ENCODE data around the gene OR1N2.
"Not testable (repeated sequence)": the region's sequence is repeated elsewhere in the genome, so short reads cannot be mapped to it uniquely, and the experiment has no call there.

Gene OR1N2, protein sequence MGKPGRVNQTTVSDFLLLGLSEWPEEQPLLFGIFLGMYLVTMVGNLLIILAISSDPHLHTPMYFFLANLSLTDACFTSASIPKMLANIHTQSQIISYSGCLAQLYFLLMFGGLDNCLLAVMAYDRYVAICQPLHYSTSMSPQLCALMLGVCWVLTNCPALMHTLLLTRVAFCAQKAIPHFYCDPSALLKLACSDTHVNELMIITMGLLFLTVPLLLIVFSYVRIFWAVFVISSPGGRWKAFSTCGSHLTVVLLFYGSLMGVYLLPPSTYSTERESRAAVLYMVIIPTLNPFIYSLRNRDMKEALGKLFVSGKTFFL

DNA sequence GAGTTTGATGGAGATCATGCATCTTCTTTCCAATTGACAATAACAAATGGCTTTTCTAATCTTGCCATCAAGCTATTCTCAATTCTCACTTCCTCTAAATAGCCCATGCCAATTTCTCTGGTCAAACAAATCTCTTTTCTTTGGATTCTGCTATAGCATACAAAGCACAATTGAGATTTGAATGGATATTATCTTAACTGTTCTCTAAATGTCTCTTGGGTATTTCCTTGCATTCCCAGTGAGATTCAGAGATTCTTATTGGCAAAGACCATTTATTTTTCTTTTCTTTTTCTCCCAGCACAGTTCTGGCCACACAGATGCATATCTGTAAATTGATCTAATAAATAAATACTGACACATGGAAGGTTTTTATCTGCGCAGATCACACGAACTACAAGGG is at the start of gene OR1N2:
Gene OR1N2, plus strand, starts transcription at position 301 of the 400 bp plus-strand sequence. CDS start 100 bp downstream, outside the sequence.
- no peak for DNase-seq

DNA sequence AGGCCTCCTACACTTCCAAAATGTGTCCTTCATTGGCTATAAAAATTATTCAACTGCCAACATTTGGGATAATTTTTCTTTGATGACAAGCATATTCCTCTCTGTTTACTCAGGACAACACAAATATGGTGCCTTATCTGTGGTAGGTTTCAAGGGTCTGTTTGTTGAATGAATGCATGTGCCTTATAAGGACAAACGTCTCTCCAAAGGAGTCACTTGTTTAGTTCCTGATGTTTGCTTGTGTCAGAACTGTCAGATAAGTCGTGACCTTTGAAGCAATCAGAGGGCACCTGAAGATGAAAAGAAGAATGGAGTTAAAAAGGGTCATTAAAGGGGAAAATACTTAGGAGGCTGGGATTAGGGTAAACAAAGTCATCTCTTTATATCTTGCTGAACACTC is 45.9 kb upstream of the OR1N2 start:
- no peak for DNase-seq

DNA sequence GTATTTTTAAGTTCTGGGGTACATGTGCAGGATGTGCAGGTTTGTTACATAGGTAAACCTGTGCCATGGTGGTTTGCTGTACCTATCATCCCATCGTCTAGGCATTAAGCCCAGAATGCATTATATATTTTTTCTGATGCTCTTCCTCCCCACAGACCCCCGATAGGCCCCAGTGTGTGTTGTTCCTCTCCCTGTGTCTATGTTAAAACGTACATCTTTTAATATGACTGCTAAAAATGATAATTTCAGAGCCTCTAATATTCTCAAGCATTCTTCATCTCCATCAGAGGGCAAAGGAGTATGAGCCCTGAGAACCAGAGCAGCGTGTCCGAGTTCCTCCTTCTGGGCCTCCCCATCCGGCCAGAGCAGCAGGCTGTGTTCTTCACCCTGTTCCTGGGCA is 42.4 kb upstream of the OR1N2 start, which contains the start of gene OR1J2:
Gene OR1J2, plus strand, starts transcription at position 301 of the 400 bp plus-strand sequence. Its CDS starts 0 bp downstream, at position 301.
- DNase-seq, result no peak

DNA sequence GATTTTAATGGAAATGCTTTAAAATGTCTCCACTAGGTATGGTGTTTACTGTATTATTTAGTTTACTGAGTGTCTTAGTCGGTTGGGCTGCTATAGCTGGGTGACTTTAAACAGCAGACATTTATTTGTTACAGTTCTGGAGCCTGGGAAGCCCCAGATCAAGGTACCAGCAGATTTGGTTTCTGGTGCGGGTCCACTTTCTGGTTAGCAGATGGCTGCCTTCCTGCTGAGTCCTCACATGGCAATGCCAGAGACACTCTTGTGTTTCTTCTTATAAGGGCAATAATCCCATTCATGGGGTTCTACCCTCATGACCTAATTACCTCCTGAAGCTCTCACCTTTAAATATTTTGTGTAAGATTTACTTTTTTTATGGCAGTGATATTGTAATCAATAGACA is 34.7 kb upstream of the OR1N2 start:
- DNase-seq, result no peak

DNA sequence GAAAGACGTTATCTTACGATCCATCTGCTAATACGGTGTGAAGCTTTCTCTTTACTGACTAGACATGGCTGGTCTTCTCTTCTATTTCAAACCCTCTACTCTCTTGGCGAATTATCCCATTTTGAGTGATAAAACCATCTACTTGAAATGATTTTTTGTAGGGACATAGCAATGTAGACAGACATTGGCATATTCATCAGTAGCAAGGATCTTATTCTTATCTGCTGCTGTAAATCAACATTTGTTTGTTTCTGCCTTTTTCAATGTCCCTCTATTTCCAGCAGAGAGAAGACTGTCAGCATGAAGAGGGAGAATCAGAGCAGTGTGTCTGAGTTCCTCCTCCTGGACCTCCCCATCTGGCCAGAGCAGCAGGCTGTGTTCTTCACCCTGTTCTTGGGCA is 34.1 kb upstream of the OR1N2 start, which contains the start of gene OR1J4:
Gene OR1J4, plus strand, starts transcription at position 301 of the 400 bp plus-strand sequence. Its CDS starts 0 bp downstream, at position 301.
- DNase-seq, result no peak

DNA sequence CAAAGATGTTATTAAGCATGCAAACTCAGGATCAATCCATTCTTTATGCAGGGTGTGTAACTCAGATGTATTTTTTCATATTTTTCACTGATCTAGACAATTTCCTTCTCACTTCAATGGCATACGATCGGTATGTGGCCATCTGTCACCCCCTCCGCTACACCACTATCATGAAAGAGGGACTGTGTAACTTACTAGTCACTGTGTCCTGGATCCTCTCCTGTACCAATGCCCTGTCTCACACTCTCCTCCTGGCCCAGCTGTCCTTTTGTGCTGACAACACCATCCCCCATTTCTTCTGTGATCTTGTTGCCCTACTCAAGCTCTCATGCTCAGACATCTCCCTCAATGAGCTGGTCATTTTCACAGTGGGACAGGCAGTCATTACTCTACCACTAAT is 33.5 kb upstream of the OR1N2 start:
- no peak for DNase-seq

DNA sequence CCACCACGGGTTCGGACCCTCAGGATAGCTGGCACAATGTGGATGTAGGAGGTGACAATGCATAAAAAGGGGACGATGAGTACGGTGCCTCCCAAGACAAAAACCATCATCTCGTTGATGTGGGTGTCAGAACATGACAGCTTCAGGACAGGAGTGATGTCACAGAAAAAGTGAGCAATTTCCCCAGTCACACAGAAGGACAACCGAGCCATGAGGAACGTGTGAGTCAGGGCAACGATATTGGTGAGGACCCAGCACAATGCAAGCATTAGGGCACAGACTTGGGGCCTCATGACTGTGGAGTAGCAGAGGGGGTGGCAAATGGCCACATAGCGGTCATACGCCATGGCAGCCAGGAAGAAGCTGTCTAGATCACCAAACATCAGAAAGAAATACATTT is 26.3 kb upstream of the OR1N2 start:
- no peak for DNase-seq

DNA sequence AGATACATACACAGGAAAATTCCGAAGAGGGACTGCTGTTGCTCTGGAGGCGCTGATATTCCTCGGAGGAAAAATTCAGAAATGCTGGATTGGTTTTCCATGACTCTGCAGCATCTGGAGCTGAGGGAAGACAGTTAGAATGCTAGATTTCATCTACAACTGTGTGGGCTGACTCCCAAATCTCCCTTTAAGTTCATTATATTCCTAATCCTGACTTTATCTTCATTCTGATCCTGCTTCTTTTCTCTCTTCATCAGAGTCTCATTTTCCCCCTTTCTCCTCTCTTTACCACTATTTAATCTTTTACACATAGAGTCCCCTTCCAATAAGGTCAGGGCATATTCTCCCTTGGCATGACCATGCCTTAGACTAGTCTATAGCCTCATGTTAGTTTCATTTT is 25.7 kb upstream of the OR1N2 start, which contains the start of gene OR1N1:
Gene OR1N1, minus strand, starts transcription at position 101 of the 400 bp plus-strand sequence. Its CDS starts 0 bp downstream, at position 101.
- DNase-seq, result no peak

DNA sequence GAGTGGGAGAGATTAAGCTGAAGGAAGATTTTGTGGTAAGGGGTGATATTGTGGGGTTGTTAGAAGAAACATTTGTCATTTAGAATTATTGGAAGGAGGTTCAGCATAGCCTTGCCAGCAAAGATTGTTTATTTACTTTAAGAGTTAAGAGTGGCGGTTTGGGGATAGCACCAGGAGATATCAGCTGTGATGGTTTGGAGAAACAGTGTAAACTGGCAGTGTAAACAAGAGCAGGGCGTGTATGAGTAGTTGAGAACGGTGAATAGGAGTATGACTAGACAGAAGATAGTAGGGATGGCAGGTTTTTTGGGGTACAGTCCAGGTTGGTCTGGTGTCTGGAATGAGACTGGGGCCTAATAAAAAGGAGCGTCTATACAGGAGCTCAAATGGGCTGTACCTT is 21.8 kb upstream of the OR1N2 start:
- DNase-seq, result not testable (repeated sequence)

DNA sequence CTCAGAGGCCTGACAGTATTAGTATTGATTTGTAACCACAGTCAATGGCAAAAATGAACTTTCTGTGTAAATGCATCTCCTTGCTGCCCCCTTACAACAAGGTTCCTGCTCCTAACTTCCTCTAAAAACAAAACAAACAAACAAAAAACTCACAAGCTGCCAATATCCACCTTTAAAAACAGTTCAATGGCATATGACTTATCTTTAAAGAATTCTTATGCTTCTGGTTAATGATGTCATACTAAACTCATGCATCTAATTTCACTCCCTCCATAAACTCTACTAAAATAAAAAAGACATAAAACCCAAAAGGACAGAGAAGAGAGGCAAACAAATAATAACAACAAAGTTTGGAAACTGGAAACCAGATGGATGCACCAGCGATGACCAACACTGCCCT is 16.8 kb upstream of the OR1N2 start:
- DNase-seq, result no peak

DNA sequence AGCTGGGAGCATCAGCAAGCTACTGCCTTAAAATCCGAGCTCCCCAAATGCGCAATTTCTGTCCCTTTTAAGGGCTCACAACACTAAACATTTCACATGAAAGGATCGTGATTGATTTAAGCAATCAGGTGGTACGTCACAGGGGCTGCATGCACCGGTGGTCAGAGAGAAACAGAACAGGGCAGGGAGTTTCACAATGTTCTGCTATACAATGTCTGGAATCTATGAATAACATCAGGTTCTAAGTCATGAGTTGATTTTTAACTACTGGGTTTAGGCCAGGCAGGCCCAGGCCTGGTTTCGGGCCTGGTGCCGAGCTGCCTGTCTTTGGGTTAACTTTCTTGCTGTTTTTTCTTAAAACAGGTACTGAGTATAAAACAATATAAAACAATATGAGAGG is 15.8 kb upstream of the OR1N2 start:
- DNase-seq, result not testable (repeated sequence)

DNA sequence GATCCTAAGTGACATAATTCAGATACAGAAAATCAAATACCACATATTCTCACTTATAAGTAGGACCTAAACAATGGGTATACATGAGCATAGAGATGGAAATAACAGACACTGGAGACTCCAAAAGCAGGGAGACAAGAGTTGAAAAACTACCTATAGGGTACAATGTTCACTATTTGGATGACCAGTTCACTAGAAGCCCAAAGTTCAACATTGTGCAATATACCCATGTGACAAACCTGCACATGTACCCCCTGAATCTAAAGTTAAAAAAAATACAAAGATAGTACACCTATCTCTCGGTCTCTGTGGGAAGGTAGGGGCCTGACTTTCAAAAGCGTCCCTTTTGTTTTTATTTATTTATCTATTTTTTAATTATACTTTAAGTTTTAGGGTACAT is 14.2 kb upstream of the OR1N2 start:
- DNase-seq, result no peak

DNA sequence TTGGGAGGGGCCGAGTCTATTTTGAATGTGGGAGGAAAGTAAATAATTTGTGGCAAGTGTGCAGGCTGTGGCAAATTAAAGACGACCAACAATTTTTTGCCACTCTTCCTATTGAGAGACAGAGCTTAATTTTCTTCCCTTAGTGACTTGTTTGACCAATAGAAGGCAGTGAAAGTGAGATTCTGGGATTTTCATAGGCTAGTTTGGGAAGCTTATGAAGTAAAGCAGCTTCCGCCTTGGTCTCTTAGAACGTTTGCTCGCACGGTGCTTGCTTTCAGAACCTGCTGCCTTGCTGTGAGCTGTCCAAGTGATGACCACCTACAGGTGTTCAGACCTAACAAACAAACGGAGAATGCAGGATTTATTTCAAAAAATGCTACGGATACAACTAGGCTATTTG is 6.7 kb upstream of the OR1N2 start:
- no peak for DNase-seq

DNA sequence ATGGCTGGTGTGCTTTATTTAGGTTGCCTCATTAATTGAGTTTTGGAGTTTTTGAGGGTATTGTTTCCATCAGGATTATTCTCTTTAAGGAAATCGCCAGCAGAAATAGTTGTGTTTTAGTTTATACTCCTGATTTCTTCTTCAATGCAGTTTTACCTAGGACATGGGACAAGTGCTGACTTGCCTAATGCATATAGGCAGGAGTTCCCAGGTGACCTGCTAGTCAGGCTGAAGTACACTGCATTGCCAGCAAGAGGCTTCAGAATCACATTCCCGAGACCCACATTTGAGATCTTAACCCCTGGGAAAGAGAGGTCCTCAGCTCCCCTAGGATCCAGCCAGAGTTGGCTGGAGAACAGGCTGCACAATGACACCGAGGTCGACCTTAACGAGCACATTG is 1.5 kb upstream of the OR1N2 start:
- no peak for DNase-seq

DNA sequence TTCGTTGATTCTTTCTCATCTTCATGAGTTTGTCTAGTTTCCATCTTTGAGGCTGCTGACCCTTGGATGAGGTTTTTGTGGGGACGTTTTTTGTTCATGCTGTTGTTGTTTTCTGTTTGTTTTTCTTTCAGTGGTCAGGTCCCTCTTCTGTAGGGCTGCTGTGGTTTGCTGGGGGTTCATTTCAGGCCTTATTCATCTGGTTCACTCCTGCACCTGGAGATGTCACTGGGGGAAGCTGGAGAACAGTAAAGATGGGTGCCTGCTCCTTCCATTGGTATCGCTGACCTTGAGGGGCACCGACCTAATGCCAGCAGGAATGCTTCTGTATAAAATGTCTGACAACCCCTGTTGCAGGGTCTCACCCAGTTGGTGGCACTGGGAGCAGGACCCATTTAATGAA is 8.5 kb downstream of the OR1N2 start:
- DNase-seq, result no peak

DNA sequence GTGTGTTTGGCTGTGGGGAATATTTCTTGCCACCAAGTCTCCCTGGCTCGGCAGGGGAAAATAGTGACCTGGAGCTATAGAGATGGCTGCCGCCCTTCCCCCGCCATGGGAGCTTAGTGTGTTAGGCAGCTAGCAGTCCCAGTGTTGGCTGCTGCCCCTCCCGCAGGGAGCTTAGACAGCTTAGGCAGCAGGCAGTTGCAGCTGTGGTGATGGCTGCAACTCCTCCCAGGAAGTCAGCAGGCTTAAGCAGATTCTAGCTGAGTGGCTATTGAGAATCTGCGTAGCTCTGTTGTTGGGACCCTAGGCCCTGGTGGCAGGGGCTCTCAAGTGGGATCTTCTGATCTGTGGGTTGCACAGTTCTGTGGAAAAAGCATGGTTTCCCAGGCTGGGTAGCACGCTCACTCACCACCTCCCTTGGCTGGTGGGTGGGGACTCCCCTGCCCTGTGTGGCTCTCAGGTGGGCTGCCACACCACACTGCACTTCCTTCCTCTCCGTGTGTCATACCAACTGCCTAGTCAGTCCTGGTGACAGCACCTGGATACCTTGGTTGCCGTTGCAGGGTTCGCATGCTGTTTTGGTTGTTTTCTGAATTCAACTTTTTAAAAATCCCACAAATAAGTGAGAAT is 9.3 kb downstream of the OR1N2 start:
- DNase-seq, result no peak

DNA sequence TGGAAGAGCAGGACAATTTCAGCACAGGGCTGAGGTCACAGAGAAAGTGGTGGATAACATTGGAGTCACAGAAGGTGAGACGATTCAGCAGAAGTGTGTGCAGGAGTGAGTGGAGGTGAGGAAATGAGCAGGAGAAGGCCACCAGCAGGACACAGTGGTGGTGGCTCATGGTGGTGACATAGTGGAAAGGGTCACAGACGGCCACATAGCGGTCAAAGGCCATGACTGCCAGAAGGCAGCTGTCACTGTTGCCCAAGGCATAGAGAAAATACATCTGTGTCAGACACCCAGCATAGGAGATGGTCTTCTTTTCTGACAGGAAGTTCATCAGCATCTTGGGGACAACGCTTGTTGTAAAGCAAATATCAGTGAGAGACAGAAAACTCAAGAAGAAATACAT is 15.0 kb downstream of the OR1N2 start:
- DNase-seq, result no peak

DNA sequence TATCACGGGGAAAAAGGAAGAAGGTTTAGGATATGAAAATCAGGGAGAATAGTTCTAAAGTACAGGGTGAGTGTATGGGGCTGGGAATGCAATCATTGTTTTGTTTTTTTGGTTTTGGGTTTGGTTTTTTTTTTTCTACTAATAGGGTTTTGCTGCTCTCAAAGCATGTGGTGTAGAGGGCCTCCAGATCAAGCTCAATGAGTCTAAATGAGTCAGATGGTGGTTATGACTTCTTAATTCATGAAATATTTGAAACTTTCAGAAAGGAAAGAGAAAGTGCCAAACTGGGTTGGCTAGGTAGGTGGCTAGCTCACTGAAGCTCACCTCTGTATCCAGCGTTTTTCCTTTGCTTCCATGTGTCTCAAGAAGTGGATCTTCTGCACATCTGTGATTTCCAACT is 19.5 kb downstream of the OR1N2 start:
- no peak for DNase-seq

DNA sequence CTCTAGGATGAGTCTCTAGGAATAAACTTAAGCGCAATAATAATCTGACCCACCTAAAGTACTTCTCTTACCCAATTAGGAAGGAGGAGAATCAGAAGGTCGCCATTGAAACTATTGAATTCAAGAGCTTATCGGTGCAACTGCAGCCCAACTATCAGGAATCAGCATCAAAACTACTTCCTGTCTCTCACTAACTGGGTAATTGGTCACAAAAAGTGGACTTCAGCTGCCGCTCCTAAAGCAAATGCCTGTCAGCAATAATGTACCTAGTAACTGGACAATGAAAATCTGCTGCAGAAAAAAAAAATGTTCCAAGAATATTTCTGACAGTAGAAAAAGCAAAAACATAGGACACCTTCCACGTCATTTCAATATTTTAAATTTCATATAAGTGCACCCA is 27.0 kb downstream of the OR1N2 start:
- DNase-seq, result no peak

DNA sequence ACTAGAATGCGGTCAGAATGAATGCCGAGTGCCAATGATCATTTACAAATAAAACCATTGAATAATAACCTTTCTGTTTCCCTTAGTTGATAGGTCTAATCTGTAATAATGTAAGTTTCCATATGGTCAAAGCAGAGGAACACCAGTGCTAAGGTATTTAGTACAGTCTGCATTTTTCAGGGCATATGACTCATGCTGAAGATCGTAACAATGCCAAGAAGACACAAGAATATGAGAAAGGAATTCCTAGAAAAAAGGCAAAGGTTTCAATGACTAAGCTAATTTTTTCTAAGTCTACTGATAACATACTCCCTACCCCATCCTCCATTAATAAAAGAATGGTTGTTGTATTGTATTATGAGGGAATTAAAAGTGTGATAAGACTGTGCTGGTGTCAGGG is 27.4 kb downstream of the OR1N2 start:
- no peak for DNase-seq

DNA sequence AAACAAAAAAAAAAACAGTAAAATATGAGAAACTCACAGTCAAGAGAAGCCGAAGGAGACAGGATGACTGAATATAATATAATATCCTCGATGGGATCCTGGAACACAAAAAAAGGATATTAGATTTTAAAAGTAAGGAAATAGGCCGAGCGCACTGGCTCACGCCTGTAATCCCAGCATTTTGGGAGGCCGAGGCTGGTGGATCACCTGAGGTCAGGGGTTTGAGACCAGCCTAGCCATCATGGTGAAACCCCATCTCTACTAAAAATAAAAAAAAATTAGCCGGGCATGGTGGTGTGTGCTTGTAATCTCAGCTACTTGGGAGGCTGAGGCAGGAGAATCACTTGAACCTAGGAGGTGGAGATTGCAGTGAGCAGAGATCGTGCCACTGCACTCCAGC is 30.4 kb downstream of the OR1N2 start, which contains the start of gene OR1L8:
Gene OR1L8, minus strand, starts transcription at position 101 of the 400 bp plus-strand sequence. CDS start 14,907 bp downstream, outside the sequence.
- not testable (repeated sequence) for DNase-seq

Measured in bone marrow (tissue), 2 donors.